Sigmoid colon (tissue), 7 donors: Measurements from ENCODE around the gene B4GALNT2. TPM values are rescaled to one million over a fixed set of nuclear protein-coding genes. Genes with fewer than 3 reads are reported as not detected.
"Not testable (repeated sequence)": the region's sequence is repeated elsewhere in the genome, so short reads cannot be mapped to it uniquely, and the experiment has no call there.

ENCODE experiments used
- DNase-seq: peaks from one replicate; pipeline ENCODE4 v3.0.0-alpha.2; 2019
- H3K27ac ChIP-seq, 4 donors: fragments of 200-600 bp; sonication (generic); one replicate each; pipeline ENCODE4 v1.5.1; 2016 to 2019; ENCODE audit warnings: mild to moderate bottlenecking in 1 of 4
- H3K27me3 ChIP-seq, 3 donors: fragments of 200-600 bp; sonication (generic); one replicate each; pipeline ENCODE4 v1.5.1; 2019; ENCODE audit warnings: mild to moderate bottlenecking in 1 of 3
- H3K36me3 ChIP-seq, 4 donors: fragments of 200-600 bp; sonication (generic); one replicate each; pipeline ENCODE4 v1.5.1; 2016 to 2019
- H3K4me1 ChIP-seq, 4 donors: fragments of 200-600 bp; sonication (generic); one replicate each; pipeline ENCODE4 v1.5.1; 2017 to 2019
- H3K4me3 ChIP-seq, 4 donors: fragments of 200-600 bp; sonication (generic); one replicate each; pipeline ENCODE4 v1.5.1; 2017 to 2019; ENCODE audit warnings: mild to moderate bottlenecking in 2 of 4, moderate library complexity in 1 of 4
- H3K9me3 ChIP-seq, 4 donors: fragments of 200-600 bp in 3 of 4; sonication (generic) in 3 of 4; one replicate each; pipeline versions ENCODE4 v1.5.1 to v1.6.1; 2013 to 2019
- EP300 ChIP-seq, 4 donors: sonication (generic); formaldehyde crosslinking; IDR thresholded peaks; one replicate each; pipeline ENCODE4 v1.6.1; 2017; ENCODE audit warnings: antibody characterized with exemption in 4 of 4
- POLR2A ChIP-seq, 2 donors: fragments of 450-650 bp; IDR thresholded peaks; one replicate each; pipeline ENCODE4 v1.6.1; 2016; ENCODE audit warnings: antibody characterized with exemption in 2 of 2, mild to moderate bottlenecking in 2 of 2, moderate library complexity in 2 of 2
- POLR2AphosphoS5 ChIP-seq, 4 donors: sonication (generic); formaldehyde crosslinking; IDR thresholded peaks; one replicate each; pipeline ENCODE4 v1.6.1; 2017; ENCODE audit warnings: antibody characterized with exemption in 4 of 4
- WGBS, 2 donors: extraction: QIAGEN DNeasy Blood & Tissue Kit; methylation state at CpG; one replicate each; pipeline ENCODE4 v1.1.7; 2013; 5-methylcytosine and 5-hydroxymethylcytosine counted together
- intact Hi-C: fragments of 100-400 bp; cut with DNase I; formaldehyde crosslinking; loops from one replicate; pipeline ENCODE4 v1.15.1; 2023
- polyA plus RNA-seq, 3 donors: library from polyadenylated mRNA; stranded (reverse); fragments of 200-250 nt; gene quantifications; one replicate each; pipeline ENCODE4 v1.2.3, GENCODE V29; 2013
- total RNA-seq, 4 donors: library from RNA; depleted of rRNA; stranded (reverse); fragments of >200 nt; gene quantifications; one replicate each; pipeline ENCODE4 v1.1.0, GENCODE V29; 2016
- TF ChIP-seq, protein P1 (sequence below), 4 experiments: fragments of 450-650 bp in 3 of 4; fragments of 200-600 bp in 1 of 4; IDR thresholded peaks; one replicate each; pipeline ENCODE4 v1.5.1; 2016 to 2019; ENCODE audit warnings: antibody characterized with exemption in 4 of 4, mild to moderate bottlenecking in 3 of 4, moderate library complexity in 2 of 4
- donor health status: healthy with polysubstance abuse.
- donor health status: Bipolar disorder and iron deficiency.
- donor health status: healthy.

The B4GALNT2 gene
- total and polyA plus RNA-seq, 7 donors, result 2.4 to 4.1 (median 3.9) TPM; not detected in 4

DNA sequence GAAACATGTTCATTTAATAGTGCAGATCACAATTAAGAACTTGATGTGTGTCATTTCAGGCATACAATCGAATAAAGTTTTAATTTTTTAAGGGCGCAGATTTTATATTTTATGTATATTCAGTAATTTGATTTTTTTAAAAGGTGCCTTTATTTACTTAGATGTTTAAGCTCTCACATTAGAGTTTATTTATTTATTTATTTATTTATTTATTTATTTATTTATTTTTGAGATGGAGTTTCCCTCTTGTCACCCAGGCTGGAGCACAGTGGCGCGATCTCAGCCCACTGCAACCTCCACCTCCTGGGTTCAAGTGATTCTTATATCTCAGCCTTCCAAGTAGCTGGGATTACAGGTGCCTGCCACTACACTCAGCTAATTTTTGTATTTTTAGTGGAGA is 3.8 kb downstream of the B4GALNT2 start:
- Histone ChIP-seq H3K9me3 (no peaks in the 10 kb centered on the region), H3K4me3 (no peak overlapping the region), H3K27me3 (peaks cover 26 to 48% (median 32%) of the 10 kb centered on the region in 3 donors), H3K36me3 (no peaks in the 10 kb centered on the region), H3K4me1 (peaks cover 0 to 12% (median 10%) of the 10 kb centered on the region in 4 donors), H3K27ac (no peak overlapping the region)
- intact Hi-C loops, result no loop called here
- 98% methylated on average over 4 of the region's 4 CpGs for WGBS, 2 donors
- no peak for DNase-seq
- TF ChIP-seq EP300 (IDR thresholded peaks at IDR 0.05), result no peak
- no peak for TF ChIP-seq POLR2A (IDR thresholded peaks at IDR 0.05)
- TF ChIP-seq POLR2AphosphoS5 (IDR thresholded peaks at IDR 0.05), result no peak
- TF ChIP-seq, protein P1, sequence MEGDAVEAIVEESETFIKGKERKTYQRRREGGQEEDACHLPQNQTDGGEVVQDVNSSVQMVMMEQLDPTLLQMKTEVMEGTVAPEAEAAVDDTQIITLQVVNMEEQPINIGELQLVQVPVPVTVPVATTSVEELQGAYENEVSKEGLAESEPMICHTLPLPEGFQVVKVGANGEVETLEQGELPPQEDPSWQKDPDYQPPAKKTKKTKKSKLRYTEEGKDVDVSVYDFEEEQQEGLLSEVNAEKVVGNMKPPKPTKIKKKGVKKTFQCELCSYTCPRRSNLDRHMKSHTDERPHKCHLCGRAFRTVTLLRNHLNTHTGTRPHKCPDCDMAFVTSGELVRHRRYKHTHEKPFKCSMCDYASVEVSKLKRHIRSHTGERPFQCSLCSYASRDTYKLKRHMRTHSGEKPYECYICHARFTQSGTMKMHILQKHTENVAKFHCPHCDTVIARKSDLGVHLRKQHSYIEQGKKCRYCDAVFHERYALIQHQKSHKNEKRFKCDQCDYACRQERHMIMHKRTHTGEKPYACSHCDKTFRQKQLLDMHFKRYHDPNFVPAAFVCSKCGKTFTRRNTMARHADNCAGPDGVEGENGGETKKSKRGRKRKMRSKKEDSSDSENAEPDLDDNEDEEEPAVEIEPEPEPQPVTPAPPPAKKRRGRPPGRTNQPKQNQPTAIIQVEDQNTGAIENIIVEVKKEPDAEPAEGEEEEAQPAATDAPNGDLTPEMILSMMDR (IDR thresholded peaks at IDR 0.05), result no peak

DNA sequence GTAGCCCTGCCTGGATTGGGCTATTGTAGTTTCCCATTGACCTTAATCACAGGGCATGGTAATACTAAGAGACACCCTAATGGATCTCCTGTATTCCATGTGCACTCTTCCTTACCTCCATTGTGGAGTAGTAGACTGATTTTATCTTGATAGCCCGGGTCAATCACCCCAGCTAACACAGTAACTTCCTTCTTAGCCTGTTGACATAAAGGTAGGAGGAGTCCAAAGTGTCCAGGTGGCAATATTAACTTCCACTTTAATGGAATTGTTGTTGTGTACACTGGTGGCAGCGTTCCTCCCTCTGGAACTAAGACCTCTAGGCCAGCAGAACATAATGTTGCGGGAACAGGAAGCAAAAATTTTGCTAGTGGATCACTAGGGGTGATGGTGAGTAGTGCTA is 13.1 kb downstream of the B4GALNT2 start:
- H3K4me1 ChIP-seq, H3K36me3 ChIP-seq, intact Hi-C loops, DNase-seq, H3K27ac ChIP-seq, H3K4me3 ChIP-seq, H3K9me3 ChIP-seq: not testable (repeated sequence)
- WGBS, 2 donors, result 15 to 66% methylated on average over 3 of the region's 3 CpGs
- peaks cover 0 to 27% (median 0%) of the 10 kb centered on the region in 3 donors for H3K27me3 ChIP-seq

DNA sequence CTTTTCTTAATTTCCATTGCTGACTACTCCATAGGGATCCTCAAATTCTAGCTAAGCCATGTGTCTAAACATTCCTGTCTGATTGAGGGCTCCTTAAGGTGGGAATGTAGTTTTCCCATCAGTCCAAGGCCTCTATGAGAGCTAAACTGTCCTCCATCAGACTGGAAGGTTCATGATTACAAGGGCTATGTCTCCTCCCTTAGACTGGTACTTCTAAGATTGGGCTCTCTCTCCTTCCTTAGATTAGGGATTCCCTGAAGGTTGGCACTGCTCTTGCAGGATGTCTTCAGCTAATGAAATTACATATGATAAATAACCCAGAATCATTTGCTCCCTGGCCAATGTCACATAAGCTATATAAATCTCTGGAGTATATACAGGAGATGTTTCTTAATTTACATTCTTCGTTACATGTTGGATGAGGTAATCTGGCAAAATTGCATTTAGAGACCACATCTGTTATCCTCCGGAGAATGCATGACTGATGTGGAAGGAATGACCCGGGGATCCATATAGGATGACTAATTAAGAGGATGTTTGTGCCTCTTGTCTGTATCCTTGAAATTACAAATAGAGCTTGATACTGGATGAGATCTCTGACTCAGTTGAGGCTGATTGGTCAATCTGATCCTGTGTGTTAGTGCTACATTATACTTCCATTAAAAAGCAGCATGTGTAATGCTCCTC is 14.2 kb downstream of the B4GALNT2 start:
- intact Hi-C loops, result no loop called here
- TF ChIP-seq POLR2AphosphoS5 (IDR thresholded peaks at IDR 0.05) (no peak), EP300 (IDR thresholded peaks at IDR 0.05) (no peak), POLR2A (IDR thresholded peaks at IDR 0.05) (no peak)
- TF ChIP-seq, protein P1 (IDR thresholded peaks at IDR 0.05), result no peak
- Histone ChIP-seq H3K4me3 (no peak overlapping the region), H3K36me3 (no peaks in the 10 kb centered on the region), H3K27ac (no peak overlapping the region), H3K9me3 (no peaks in the 10 kb centered on the region), H3K4me1 (no peaks in the 10 kb centered on the region), H3K27me3 (peaks cover 0 to 18% (median 0%) of the 10 kb centered on the region in 3 donors)
- 78 to 79% methylated on average over 3 of the region's 3 CpGs for WGBS, 2 donors
- no peak for DNase-seq

DNA sequence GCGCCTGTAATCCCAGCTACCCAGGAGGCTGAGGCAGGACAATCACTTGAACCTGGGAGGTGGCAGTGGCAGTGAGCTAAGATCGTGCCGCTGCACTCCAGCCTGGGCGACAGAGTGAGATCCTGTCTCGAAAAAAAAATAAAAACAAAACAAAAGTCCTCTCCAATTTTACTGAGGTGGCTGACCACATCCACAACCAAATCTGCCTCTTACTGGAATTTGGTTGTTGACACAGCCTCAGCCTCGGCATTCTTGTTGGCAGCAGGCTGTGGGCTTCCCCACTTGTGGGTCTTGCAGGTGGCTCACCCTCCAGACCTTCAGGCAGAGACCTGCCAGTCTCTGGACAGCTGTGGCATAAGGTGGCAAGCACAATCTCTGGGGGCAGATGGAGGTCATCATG is 15.6 kb downstream of the B4GALNT2 start:
- WGBS, 2 donors, result 90 to 92% methylated on average over 6 of the region's 6 CpGs
- DNase-seq, result no peak
- no peak for TF ChIP-seq POLR2AphosphoS5 (IDR thresholded peaks at IDR 0.05)
- TF ChIP-seq EP300 (IDR thresholded peaks at IDR 0.05), result no peak
- no peak for TF ChIP-seq POLR2A (IDR thresholded peaks at IDR 0.05)
- TF ChIP-seq, protein P1 (IDR thresholded peaks at IDR 0.05), result no peak
- no peaks in the 10 kb centered on the region for H3K36me3 ChIP-seq
- H3K4me1 ChIP-seq, result no peaks in the 10 kb centered on the region
- peaks cover 0 to 19% (median 0%) of the 10 kb centered on the region in 3 donors for H3K27me3 ChIP-seq
- H3K4me3 ChIP-seq, result no peak overlapping the region
- intact Hi-C loops, result no loop called here
- no peak overlapping the region for H3K27ac ChIP-seq
- H3K9me3 ChIP-seq, result no peaks in the 10 kb centered on the region

DNA sequence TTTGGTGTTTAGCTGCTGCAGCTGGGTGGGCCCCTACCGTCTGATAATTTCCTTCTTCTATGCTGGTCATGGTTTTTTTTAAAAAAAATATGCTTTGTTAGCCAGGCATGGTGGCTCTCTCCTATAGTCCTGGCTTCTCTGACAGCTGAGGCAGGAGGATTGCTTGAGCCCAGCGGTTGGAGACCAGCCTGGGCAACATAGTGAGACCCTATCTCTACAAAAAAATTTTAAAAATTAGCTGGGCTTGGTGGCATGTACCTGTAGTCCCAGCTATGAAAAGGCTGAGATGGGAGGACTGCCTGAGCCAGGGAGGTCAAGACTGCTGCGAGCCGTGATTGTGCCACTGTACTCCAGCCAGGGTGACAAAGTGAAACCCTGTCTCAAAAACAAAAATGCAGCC is 19.4 kb downstream of the B4GALNT2 start:
- Histone ChIP-seq H3K4me3 (no peak overlapping the region), H3K27me3 (peaks cover 0 to 51% (median 0%) of the 10 kb centered on the region in 3 donors), H3K9me3 (no peaks in the 10 kb centered on the region), H3K4me1 (no peaks in the 10 kb centered on the region), H3K27ac (no peak overlapping the region), H3K36me3 (no peaks in the 10 kb centered on the region)
- TF ChIP-seq EP300 (IDR thresholded peaks at IDR 0.05), result no peak
- TF ChIP-seq POLR2A (IDR thresholded peaks at IDR 0.05), result no peak
- TF ChIP-seq, protein P1 (IDR thresholded peaks at IDR 0.05), result no peak
- TF ChIP-seq POLR2AphosphoS5 (IDR thresholded peaks at IDR 0.05), result no peak
- no peak for DNase-seq
- WGBS, 2 donors, result 81 to 85% methylated on average over 4 of the region's 4 CpGs
- intact Hi-C loops, result no loop called here
